ENCODE data around the gene CFAP74. TPM values are rescaled to one million over a fixed set of nuclear protein-coding genes. Genes with fewer than 3 reads are reported as not detected.

Gene CFAP74
- polyA plus RNA-seq, 2 of the 4 experiments (the other 2 are of a cell fraction) = 0.03 to 0.04 TPM

- peak within 1 kb of the TSS; percentile 90 for H3K4me3 ChIP-seq
- ChIA-PET CTCF (interaction anchor here (1.1 to 2.4 kb wide), 4 partner anchors 90 to 145 kb away, joined by 3 to 13 read pairs (median 4); no protein-coding TSS in a partner anchor), POLR2A (interaction anchor here (0.7 kb wide), 1 partner anchor 536 kb away, joined by 4 read pairs; no protein-coding TSS in a partner anchor)
- H3K4me1 ChIP-seq = 0 out of 3 replicates have a peak, but pooled peaks cover 2% of the 10 kb centered on the region
- WGBS (ENCODE audit: missing lambda C conversion rate) = 14% methylated on average over 9 of the region's 83 CpGs
- ATAC-seq = peak; percentile 77 to 86
- DNase-seq (ENCODE audit: low read depth in 1 of 2, low spot score in 1 of 2) = peak; percentile 76 to 86
- H3K4me2 ChIP-seq = peak within 1 kb of the TSS; percentile 86
- no peak for FAIRE-seq
- peak within 1 kb of the TSS; percentile 85 to 97 for H3K27ac ChIP-seq
- H3K9me3 ChIP-seq = no peaks in the 10 kb centered on the region
- TF ChIP-seq ZC3H11A (IDR thresholded peaks at IDR 0.05) (no peak), PHF8 (IDR thresholded peaks at IDR 0.05; ENCODE audit: borderline replicate concordance, low read depth) (peak; percentile 54; the same call in 1 of the 2 replicates), RFX5 (IDR thresholded peaks at IDR 0.05) (peak; percentile 92), POLR2A (IDR thresholded peaks at IDR 0.05; ENCODE audit: low read length) (peak; percentile 47), JUN (IDR thresholded peaks at IDR 0.05) (0 out of 5 replicates have a peak, but pooled peaks of 1 of the 2 experiments have one; percentile 6)
These were observed 46.3 kb upstream of the CFAP74 start, which contains the start of gene PRKCZ for GRCh38 chr1:2049718-2050431. Gene PRKCZ (plus strand): TSS chr1:2050411. CDS start chr1:2050631, 220 bp downstream.

DNA sequence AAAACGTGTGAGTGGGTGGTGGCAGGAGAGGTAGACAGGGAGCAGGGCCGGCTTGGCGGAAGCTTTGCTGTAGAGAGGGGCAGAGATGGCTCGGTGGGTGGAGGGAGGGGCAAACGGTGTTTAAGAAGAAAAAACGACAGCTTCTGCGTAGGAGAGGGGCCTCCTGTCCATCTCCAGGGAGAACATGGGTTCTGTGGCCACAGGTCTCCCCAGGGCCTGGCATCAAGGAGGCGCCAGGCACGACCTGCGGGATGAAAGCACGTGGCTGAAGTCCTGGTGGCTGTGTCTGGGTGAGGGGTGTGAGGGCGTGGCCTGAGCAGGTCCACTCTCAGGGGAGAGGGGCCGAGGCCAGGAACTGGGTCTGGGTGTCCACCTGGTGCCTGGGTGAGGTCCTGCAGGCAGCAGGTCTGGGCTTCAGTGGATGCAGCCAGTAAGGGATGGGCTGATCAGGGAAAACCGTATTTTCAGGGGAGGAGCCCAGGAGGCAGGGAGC lies 45.7 kb upstream of the CFAP74 start:
- Histone ChIP-seq H3K4me2 (peak overlapping the region; percentile 86), H3K4me1 (0 out of 3 replicates have a peak, but pooled peaks cover 2% of the 10 kb centered on the region), H3K9me3 (no peaks in the 10 kb centered on the region), H3K4me3 (peak overlapping the region; percentile 90), H3K27ac (peak overlapping the region; percentile 76 to 97; a peak in 5 of 6 replicates)
- POLR2A ChIA-PET = no interaction called here
- WGBS (ENCODE audit: missing lambda C conversion rate) = 72% methylated on average over 8 of the region's 14 CpGs
- DNase-seq (ENCODE audit: low read depth in 1 of 2, low spot score in 1 of 2) (peak; percentile 56 to 64), ATAC-seq (peak; percentile 70 to 81), FAIRE-seq (no peak)
- CTCF ChIA-PET = interaction anchor here (0.9 to 2.4 kb wide), 10 partner anchors 13 to 147 kb away, joined by 3 to 13 read pairs (median 3); no protein-coding TSS in a partner anchor
- TF ChIP-seq CBX2 (IDR thresholded peaks at IDR 0.05; ENCODE audit: borderline replicate concordance, low read depth) (no peak), CHD4 (IDR thresholded peaks at IDR 0.05; ENCODE audit: borderline replicate concordance) (no peak)
- TF ChIP-seq, protein P1, sequence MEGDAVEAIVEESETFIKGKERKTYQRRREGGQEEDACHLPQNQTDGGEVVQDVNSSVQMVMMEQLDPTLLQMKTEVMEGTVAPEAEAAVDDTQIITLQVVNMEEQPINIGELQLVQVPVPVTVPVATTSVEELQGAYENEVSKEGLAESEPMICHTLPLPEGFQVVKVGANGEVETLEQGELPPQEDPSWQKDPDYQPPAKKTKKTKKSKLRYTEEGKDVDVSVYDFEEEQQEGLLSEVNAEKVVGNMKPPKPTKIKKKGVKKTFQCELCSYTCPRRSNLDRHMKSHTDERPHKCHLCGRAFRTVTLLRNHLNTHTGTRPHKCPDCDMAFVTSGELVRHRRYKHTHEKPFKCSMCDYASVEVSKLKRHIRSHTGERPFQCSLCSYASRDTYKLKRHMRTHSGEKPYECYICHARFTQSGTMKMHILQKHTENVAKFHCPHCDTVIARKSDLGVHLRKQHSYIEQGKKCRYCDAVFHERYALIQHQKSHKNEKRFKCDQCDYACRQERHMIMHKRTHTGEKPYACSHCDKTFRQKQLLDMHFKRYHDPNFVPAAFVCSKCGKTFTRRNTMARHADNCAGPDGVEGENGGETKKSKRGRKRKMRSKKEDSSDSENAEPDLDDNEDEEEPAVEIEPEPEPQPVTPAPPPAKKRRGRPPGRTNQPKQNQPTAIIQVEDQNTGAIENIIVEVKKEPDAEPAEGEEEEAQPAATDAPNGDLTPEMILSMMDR (IDR thresholded peaks at IDR 0.05) = 0 out of 3 replicates have a peak, but pooled peaks have one; percentile 8

DNA sequence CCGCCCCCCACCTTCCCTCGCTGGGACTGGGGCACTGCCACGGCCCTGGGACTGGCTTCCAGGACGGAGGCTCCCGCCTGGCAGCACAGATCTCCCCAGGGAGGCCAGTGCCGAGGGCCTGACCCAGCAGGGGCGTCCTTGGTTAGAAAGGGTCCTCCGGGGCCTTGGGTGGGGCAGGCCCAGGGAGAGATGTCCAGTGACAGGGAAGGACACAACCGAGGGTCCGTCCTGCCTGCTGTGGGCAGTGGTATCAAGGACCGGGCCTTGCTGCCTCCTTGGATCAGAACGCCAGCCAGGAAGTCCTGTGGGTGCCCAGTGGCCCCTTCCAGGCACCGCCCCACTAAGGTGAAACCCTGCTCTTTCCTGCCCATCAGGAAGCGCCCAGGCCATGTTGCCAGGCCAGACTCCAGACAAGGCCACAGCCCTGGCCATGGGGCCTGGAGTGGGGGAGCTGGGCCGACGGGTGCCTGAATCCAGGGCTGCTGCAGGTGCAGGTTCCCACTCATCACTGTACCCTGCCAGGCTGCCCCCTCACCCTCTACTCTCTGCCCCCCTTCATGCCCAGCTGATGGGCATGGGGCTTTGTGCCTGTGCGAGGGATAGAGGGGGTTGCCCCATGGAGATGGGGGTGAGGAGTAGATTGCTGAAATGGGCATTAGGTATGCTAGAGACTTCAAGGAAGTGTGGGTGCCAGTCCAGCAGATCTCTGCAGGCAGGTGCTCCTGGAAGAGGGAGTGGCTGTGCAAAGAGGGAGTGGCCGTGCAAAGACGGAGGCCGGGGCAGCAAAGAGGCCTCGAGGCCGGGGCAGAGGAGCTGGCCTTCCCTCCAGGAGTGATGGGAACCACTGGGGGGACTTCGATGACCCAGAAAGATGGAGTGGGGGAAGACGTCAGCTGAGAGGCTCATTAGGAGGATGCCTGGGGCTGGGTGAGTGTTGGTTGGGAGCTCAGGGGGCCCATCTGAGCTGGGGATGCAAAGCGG lies 44.5 kb upstream of the CFAP74 start:
- CTCF ChIA-PET = interaction anchor here (0.6 to 4.1 kb wide), 10 partner anchors 8 to 146 kb away, joined by 3 to 30 read pairs (median 3); no protein-coding TSS in a partner anchor
- TF ChIP-seq NR3C1 (IDR thresholded peaks at IDR 0.05) = no peak
- no peak for TF ChIP-seq CEBPB (IDR thresholded peaks at IDR 0.05)
- TF ChIP-seq EHF (CRISPR knock-in tag; IDR thresholded peaks at IDR 0.05) = no peak
- TF ChIP-seq, protein P2, sequence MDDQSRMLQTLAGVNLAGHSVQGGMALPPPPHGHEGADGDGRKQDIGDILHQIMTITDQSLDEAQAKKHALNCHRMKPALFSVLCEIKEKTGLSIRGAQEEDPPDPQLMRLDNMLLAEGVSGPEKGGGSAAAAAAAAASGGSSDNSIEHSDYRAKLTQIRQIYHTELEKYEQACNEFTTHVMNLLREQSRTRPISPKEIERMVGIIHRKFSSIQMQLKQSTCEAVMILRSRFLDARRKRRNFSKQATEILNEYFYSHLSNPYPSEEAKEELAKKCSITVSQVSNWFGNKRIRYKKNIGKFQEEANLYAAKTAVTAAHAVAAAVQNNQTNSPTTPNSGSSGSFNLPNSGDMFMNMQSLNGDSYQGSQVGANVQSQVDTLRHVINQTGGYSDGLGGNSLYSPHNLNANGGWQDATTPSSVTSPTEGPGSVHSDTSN (IDR thresholded peaks at IDR 0.05) = no peak
- TF ChIP-seq HOXB5 (CRISPR knock-in tag; IDR thresholded peaks at IDR 0.05) = no peak
- no peak for TF ChIP-seq ATOH8 (CRISPR knock-in tag; IDR thresholded peaks at IDR 0.05; ENCODE audit: low read depth)
- TF ChIP-seq JUNB (IDR thresholded peaks at IDR 0.05) = no peak
- TF ChIP-seq MAX (IDR thresholded peaks at IDR 0.05) = no peak
- TF ChIP-seq, protein P3, sequence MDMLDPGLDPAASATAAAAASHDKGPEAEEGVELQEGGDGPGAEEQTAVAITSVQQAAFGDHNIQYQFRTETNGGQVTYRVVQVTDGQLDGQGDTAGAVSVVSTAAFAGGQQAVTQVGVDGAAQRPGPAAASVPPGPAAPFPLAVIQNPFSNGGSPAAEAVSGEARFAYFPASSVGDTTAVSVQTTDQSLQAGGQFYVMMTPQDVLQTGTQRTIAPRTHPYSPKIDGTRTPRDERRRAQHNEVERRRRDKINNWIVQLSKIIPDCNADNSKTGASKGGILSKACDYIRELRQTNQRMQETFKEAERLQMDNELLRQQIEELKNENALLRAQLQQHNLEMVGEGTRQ (IDR thresholded peaks at IDR 0.05) = no peak
- no peak for TF ChIP-seq MYC (IDR thresholded peaks at IDR 0.05; ENCODE audit: borderline replicate concordance, low read length)
- no peak for TF ChIP-seq REST (IDR thresholded peaks at IDR 0.05)
- TF ChIP-seq HOXA7 (CRISPR knock-in tag; IDR thresholded peaks at IDR 0.05) = no peak
- Histone ChIP-seq H3K27ac (no peak overlapping the region), H3K4me3 (no peak overlapping the region), H3K4me1 (0 out of 3 replicates have a peak, but pooled peaks cover 2% of the 10 kb centered on the region), H3K4me2 (no peak overlapping the region), H3K9me3 (no peaks in the 10 kb centered on the region)
- FAIRE-seq = no peak
- 87% methylated on average over 14 of the region's 25 CpGs for WGBS (ENCODE audit: missing lambda C conversion rate)
- POLR2A ChIA-PET = no interaction called here
- no peak for ATAC-seq
- no peak for DNase-seq (ENCODE audit: low read depth in 1 of 2, low spot score in 1 of 2)
